Inferior parietal cortex (tissue), 1 donor: ENCODE data around the gene KCNIP3.
A peak's percentile ranks its signal among the peaks of the same experiment; 100 is the strongest.

ENCODE experiments used
- DNase-seq: peaks from one replicate; pipeline ENCODE4 v3.0.0-alpha.2; 2016; ENCODE audit errors: extremely low spot score

The KCNIP3 gene

GRCh38 chr2:95327861-95328260 lies 30.7 kb downstream of the KCNIP3 start:
- DNase-seq = no peak

DNA sequence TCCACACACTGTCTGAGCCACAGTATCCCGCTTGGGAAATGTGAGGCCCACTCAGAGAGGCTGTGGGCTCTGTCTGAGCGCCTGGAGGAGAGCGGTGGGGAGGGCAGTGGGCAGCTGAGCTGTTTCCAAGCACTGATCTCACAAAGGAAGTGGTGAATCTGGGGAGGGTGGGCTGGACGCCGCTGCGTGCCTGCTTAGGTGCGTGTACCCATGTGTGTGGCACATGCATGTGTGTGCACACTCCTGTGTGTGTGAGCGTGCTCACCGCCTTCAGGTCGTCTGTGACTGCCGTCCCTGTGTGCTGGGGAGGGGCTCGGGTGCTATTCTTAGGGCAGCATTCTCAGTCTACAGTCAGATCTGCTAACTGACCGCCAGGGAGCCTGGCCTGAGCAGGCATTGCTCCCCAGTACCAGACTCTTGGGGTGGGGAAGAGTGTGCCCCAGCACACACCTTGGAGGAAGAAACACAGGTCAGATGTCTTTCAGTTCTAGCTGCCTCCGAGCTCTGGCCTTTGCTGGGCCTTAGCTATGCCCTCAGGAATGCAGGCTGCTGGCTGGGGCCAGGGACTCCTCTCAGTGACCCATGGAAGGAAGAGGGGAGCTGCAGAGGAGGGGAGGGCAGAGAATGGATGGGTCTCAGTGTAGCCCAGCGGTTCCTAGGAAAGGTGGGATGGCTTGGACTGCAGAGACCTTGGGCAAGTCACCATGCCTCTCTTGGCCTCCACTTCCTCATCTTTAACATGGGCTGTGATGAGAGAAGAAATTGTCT lies 31.4 kb downstream of the KCNIP3 start:
- DNase-seq = no peak

GRCh38 chr2:95329401-95329800 lies 32.3 kb downstream of the KCNIP3 start:
- DNase-seq = no peak

GRCh38 chr2:95329891-95330793 lies 33.0 kb downstream of the KCNIP3 start:
- DNase-seq = peak; percentile 14

GRCh38 chr2:95330794-95331338 lies 33.7 kb downstream of the KCNIP3 start:
- no peak for DNase-seq

DNA sequence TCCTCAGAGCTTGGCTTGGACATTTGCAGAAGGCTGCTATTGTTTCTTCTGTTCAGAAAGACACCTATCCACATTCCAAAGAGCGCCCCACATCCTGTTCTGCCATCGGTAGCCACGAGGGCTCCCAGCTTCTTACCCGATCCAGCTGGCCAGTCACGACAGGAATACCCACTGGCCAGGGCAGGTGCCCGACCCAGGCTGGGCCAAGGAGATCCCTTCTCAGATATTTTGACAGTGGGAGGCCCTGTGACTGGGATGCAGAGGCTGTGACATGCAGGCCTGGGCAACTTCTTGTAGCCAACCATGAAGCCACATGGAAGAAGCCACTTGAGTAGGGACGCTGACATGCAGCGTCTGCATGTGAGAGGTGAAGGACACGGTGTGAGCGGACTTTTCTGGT lies 34.5 kb downstream of the KCNIP3 start:
- no peak for DNase-seq

DNA sequence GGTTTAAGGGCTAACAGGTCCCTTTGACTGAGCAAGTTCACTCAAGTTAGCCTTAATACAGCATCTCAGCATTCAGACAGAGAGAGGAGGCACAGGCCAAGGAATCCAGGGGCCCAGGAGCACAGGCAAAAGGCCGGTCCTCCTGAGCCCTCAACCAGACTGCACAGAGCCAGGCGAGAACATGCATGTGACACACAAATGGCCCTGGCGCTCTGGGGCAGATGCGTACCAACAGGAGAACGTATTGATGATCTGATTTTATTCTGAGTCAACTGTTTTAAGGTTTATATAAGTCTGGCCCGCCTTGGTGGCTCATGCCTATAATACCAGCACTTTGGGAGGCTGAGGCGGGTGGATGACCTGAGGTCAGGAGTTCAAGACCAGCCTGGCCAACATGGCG lies 34.9 kb downstream of the KCNIP3 start:
- no peak for DNase-seq

- no peak for DNase-seq
These were observed 35.9 kb downstream of the KCNIP3 start for GRCh38 chr2:95333056-95333455.

DNA sequence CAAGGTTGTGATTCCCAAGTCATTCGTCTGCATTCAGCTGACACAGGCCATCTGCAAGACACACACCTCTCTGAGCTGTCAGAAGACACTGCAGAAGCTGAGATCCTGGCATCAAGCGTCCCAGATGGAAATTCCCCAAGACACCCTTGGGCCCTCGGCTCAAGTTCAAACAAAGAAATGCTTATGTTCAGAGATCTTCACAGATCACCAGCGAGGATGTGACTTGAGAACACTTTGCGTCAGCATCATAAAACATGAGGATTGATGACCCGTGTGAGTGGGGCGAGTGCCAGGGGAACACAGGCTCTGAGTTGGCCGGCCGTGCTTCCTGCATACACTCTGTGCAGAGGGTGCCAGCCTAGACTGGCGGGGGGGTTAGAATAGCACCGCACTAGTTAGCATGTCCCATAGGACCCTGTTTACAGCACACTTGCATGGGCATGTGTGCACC lies 36.8 kb downstream of the KCNIP3 start:
- no peak for DNase-seq

GRCh38 chr2:95334916-95335641 lies 37.9 kb downstream of the KCNIP3 start:
- no peak for DNase-seq

GRCh38 chr2:95336406-95336805 lies 39.3 kb downstream of the KCNIP3 start:
- DNase-seq = no peak

DNA sequence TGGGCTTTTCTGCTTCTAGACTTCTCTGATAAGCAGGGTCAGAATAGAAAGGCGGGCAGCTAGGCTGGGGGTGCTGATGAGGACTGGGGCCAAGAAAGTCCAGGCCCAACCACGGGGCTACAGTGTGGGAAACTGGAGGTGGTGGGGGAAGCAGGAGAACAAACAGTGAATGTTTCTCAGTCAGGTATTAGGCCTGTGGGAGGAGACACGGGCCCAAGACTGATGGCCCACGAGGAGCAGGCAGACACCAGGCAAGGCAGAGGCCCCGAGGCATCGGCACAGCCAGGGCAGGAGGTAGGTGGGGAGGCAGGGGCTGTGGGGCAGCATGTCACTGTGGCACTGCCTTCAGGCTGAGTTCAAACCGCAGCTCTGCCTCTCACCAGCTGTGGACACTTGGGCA lies 40.7 kb downstream of the KCNIP3 start:
- no peak for DNase-seq

- no peak for DNase-seq
These were observed 45.6 kb downstream of the KCNIP3 start for GRCh38 chr2:95342556-95343320.

GRCh38 chr2:95343429-95344214 lies 46.5 kb downstream of the KCNIP3 start:
- DNase-seq = no peak

DNA sequence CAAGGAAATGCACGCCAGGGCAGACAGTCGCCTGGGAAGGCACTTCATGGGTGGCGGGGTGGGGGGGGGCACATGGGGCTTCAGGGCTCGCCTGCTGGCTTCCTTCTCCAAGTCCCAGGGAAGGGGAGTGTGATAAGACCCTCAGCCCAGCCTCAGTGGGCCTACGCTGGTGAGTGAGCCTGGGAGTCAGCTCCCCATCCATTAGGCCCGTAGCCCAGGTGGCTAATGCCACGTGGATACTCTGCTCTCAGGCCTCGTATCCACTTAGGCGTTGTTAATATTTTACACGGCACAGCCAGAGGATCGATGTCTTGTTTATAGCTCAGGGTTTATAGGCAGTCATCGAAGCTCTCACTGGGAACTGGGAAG lies 47.1 kb downstream of the KCNIP3 start:
- DNase-seq = no peak

- peak; percentile 5 for DNase-seq
These were observed 47.5 kb downstream of the KCNIP3 start for GRCh38 chr2:95344656-95345055.

GRCh38 chr2:95345081-95345562 lies 48.0 kb downstream of the KCNIP3 start:
- DNase-seq = no peak

DNA sequence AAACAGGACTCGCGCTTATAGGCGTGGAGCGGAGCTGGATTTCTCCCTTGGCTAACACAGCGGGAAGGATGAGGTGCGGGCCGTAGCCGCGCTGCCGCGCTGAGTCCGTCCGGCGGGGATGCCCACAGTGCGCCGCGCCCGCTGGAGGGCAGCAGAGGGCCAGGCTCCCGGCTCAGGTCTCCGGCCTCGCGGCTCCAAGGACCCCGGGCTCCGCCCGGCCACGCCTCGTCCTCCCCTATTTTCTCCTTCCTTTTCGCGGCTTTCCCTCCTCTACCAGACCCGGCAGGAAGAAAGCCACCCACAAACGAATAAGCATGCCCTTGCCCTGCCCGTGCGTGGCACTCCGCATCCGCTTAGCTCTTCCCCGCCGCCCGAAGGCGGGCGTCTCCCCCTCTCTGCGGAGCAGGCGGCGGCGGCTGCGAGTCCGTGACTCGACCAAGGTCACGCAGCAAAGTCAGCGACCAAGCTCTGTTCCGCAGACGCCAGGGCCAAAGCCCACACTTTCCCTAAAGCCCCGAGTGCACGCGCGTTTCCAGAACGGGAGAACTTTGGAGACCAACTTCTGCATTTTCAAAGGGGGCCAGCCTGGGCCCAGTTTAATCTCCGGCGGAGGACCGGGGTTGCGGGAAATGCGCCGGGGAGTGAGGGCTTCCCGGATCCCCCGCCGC lies 48.5 kb downstream of the KCNIP3 start:
- DNase-seq = peak; percentile 70

DNA sequence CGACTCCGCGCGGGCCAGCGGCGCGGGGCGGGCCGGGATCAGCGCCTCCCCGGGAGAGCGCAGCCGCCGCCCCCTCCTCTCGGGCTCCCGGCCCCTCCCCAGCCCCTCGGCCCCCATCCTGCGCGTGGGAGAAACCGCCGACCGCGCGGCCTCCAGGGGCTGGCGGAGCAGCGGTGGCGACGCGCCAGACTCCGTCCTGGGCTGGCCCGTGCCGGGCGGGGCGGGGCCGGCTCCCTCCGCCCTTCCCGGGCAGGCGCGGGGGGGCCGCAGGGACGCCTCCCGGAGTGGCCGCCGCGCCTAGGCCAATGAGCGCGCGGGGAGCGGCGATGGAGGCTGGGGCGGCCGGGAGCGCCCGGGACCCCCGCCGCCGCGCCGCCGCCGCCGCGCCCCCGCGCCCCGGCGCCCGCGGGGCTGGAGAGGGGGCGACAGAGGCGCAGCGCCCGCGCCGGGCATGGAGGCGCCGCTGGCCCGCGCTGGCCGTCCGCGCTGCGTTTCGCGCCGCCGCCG lies 49.1 kb downstream of the KCNIP3 start:
- DNase-seq = no peak
